ENCODE results near the gene SFR1.
"Not testable (repeated sequence)": the region's sequence is repeated elsewhere in the genome, so short reads cannot be mapped to it uniquely, and the experiment has no call there.

The SFR1 gene

GRCh38 chr10:104123397-104123796 is 1.4 kb downstream of the SFR1 start:
- Mint-ChIP-seq H3K27ac (no peak overlapping the region), H3K4me1 (peaks cover 49% of the 10 kb centered on the region), H3K9me3 (no peaks in the 10 kb centered on the region), H3K27me3 (no peaks in the 10 kb centered on the region), H3K4me3 (peak overlapping the region; percentile 53 to 89)
- ATAC-seq = no peak
- DNase-seq = no peak

GRCh38 chr10:104127411-104127810 is 5.4 kb downstream of the SFR1 start:
- ATAC-seq (peak; percentile 79), DNase-seq (peak; percentile 5 to 27)
- Mint-ChIP-seq H3K9me3 (no peaks in the 10 kb centered on the region), H3K27me3 (no peaks in the 10 kb centered on the region), H3K27ac (no peak overlapping the region), H3K4me1 (peaks cover 34% of the 10 kb centered on the region), H3K4me3 (no peak overlapping the region)

GRCh38 chr10:104128214-104128613 is 6.2 kb downstream of the SFR1 start:
- Mint-ChIP-seq H3K4me1 (peaks cover 26% of the 10 kb centered on the region), H3K9me3 (no peaks in the 10 kb centered on the region), H3K4me3 (no peak overlapping the region), H3K27ac (no peak overlapping the region), H3K27me3 (peaks cover 8% of the 10 kb centered on the region)
- ATAC-seq (no peak), DNase-seq (no peak)

- Mint-ChIP-seq H3K4me1 (peaks cover 16% of the 10 kb centered on the region), H3K4me3 (no peak overlapping the region), H3K27ac (no peak overlapping the region), H3K9me3 (no peaks in the 10 kb centered on the region), H3K27me3 (peaks cover 16% of the 10 kb centered on the region)
- DNase-seq (no peak), ATAC-seq (no peak)
Measured at GRCh38 chr10:104130041-104130440, 8.1 kb downstream of the SFR1 start.

GRCh38 chr10:104138131-104138530 is 16.2 kb downstream of the SFR1 start:
- Mint-ChIP-seq H3K27ac (no peak overlapping the region), H3K27me3 (peaks cover 9% of the 10 kb centered on the region), H3K4me3 (no peak overlapping the region), H3K9me3 (no peaks in the 10 kb centered on the region), H3K4me1 (no peaks in the 10 kb centered on the region)
- DNase-seq (no peak), ATAC-seq (no peak)

DNA sequence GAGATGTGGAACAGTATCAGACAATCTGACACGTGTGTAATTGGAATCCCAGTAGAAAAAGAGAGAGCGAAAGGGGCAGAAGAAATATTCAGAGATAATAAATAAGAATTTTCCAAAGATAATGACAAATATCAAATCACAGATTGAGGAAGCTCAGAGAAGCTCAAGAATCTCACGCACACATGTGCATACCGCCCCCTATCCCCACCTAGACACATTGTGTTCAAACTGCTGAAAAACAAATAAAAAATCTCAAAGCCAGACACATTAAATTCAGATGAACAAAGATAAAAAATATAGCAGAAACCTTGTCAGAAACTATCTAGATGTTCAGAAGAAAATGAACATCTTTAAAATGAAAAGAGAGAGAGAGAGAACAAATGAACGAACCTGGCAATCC is 17.2 kb downstream of the SFR1 start:
- Mint-ChIP-seq H3K27me3 (peaks cover 8% of the 10 kb centered on the region), H3K4me3 (no peak overlapping the region), H3K9me3 (no peaks in the 10 kb centered on the region), H3K27ac (no peak overlapping the region), H3K4me1 (no peaks in the 10 kb centered on the region)
- ATAC-seq (no peak), DNase-seq (no peak)

DNA sequence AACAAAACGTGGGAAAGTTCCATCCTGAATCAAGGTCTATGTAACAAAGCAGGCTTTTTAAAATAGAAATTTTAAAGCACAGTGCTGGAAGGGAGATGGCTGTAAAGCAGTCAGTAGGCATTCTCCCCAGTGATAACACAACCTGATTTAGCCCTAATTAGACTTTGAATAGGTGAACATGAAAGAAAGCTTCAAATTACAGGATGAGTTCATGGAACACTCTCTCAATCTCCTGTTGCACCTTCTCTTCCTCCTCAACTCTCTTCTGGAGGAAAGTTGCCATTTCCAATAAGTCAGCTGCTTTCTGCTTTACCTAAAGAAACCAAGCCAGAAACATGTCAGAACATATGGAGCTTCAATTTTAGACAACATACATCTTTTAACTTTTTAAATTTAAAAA is 20.1 kb downstream of the SFR1 start:
- no peak for ATAC-seq
- peaks cover 15% of the 10 kb centered on the region for H3K27me3 Mint-ChIP-seq
- no peak for DNase-seq
- no peak overlapping the region for H3K27ac Mint-ChIP-seq
- no peaks in the 10 kb centered on the region for H3K4me1 Mint-ChIP-seq
- no peak overlapping the region for H3K4me3 Mint-ChIP-seq
- no peaks in the 10 kb centered on the region for H3K9me3 Mint-ChIP-seq

DNA sequence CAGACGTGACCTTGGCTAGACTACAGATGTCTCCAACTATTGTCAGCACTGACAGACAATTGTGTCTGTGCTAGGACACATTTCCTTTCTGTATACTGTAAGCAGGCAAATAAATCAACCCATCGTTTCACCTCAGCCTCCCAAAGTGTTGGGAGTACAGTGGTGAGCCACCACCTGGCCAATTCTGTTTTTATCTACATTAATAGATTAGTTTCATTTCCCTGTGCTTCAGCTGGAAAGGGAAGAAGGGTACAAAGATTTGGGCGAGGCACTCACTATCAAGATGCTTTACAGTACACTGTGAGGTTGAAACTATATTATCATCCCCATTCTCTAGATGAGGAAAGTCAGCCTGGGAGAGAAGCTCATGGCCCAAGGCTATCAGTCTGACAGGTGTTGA is 21.9 kb downstream of the SFR1 start:
- Mint-ChIP-seq H3K27ac (no peak overlapping the region), H3K27me3 (peaks cover 15% of the 10 kb centered on the region), H3K4me1 (no peaks in the 10 kb centered on the region), H3K4me3 (no peak overlapping the region), H3K9me3 (no peaks in the 10 kb centered on the region)
- DNase-seq (no peak), ATAC-seq (no peak)

DNA sequence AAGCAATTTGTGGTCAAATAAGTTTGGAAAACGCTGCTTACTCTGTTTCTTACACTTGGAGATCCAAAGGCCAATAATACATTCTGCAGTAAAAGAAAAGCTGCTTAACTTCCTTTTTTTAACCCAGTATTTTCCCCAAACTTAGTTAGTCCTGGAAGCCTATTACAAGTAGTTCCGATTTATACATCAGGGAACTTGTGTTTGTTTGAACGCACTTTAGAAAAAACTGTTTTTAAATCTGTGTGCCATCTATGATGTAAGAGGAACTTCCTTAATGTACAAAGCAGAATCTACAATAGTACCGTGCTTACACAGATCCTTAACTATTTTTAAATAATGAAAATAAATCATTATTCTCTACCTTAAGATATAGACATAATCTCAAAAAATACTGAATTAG is 23.0 kb downstream of the SFR1 start:
- ATAC-seq (no peak), DNase-seq (no peak)
- H3K4me3 Mint-ChIP-seq = no peak overlapping the region
- no peaks in the 10 kb centered on the region for H3K4me1 Mint-ChIP-seq
- H3K27ac Mint-ChIP-seq = no peak overlapping the region
- no peaks in the 10 kb centered on the region for H3K9me3 Mint-ChIP-seq
- peaks cover 15% of the 10 kb centered on the region for H3K27me3 Mint-ChIP-seq

DNA sequence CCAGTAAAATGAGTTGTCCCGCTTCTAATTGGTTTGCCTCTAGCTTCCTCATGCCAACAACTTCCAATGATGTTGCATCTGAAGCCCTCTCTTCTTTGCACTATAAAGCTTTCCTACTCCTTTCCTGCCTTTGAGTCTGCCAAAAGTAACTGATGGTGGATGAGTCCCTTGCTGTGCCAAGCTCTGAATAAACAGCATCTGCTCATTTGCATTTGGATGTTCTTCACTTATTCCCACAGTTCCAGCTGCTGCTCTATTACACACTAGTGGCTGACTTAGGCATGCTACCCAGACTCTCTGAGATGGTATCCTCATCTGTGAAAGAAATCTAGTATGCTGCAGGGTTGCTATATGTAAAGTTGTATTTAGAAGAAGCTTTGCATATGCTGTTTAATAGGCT is 24.9 kb downstream of the SFR1 start:
- H3K4me1 Mint-ChIP-seq = no peaks in the 10 kb centered on the region

GRCh38 chr10:104150139-104150538 is 28.2 kb downstream of the SFR1 start:
- Mint-ChIP-seq H3K4me3 (no peak overlapping the region), H3K27ac (no peak overlapping the region), H3K27me3 (peaks cover 9% of the 10 kb centered on the region), H3K9me3 (peaks cover 11 to 13% of the 10 kb centered on the region in 2 donors), H3K4me1 (no peaks in the 10 kb centered on the region)
- DNase-seq = no peak
- ATAC-seq = no peak

More for the DNA sequence above, 24.9 kb downstream of the SFR1 start:
- H3K9me3 Mint-ChIP-seq = peaks cover 4 to 6% of the 10 kb centered on the region in 2 donors
- DNase-seq (no peak), ATAC-seq (no peak)
- no peak overlapping the region for H3K27ac Mint-ChIP-seq
- no peak overlapping the region for H3K4me3 Mint-ChIP-seq
- H3K27me3 Mint-ChIP-seq = peaks cover 15% of the 10 kb centered on the region

GRCh38 chr10:104151737-104152136 is 29.8 kb downstream of the SFR1 start:
- no peak for DNase-seq
- Mint-ChIP-seq H3K9me3 (peaks cover 11 to 13% of the 10 kb centered on the region in 2 donors), H3K27ac (no peak overlapping the region), H3K4me3 (no peak overlapping the region), H3K4me1 (no peaks in the 10 kb centered on the region), H3K27me3 (peaks cover 22% of the 10 kb centered on the region)
- no peak for ATAC-seq

- no peaks in the 10 kb centered on the region for H3K4me1 Mint-ChIP-seq
- ATAC-seq (no peak), DNase-seq (no peak)
- peaks cover 10 to 11% of the 10 kb centered on the region in 2 donors for H3K9me3 Mint-ChIP-seq
- H3K4me3 Mint-ChIP-seq = no peak overlapping the region
- peak overlapping the region in 1 of 2 donors; percentile 41 for H3K27ac Mint-ChIP-seq
- H3K27me3 Mint-ChIP-seq = peaks cover 30% of the 10 kb centered on the region
Measured at GRCh38 chr10:104155591-104155990, 33.6 kb downstream of the SFR1 start.

DNA sequence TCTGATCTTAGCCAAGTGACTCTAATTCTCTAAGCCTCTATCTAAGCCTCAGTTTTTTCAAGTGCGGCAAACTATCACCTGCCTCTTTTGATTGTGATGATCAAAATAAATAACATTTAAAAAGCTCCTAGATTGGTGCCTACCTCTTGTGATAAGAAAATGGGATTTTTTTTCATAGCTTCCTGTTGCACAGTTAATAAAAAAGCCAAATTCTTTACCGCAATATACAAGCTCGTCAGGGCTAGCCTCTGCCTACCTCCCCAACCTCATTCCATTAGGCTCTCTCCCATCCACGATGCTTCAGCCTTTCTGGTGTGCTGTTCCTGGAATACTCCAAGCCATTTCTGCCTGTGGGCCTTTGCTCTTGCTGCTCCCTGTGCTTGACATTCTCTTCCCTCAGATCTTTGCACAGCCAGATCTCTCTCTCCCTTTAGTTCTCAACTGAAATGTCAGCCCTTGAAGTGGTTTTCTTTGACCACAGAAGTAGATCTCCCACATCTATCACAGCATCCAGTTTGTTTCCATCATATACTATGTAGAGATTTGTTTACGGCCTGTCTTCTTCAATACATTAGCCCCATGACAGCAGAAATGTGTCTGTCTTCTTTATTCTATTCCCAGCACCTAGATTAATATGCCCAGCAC is 48.8 kb downstream of the SFR1 start:
- peaks cover 7% of the 10 kb centered on the region for H3K27me3 Mint-ChIP-seq
- no peak overlapping the region for H3K27ac Mint-ChIP-seq
- peaks cover 14% of the 10 kb centered on the region in 2 donors for H3K9me3 Mint-ChIP-seq
- ATAC-seq = peak; percentile 46
- H3K4me1 Mint-ChIP-seq = peaks cover 18% of the 10 kb centered on the region
- DNase-seq = peak in 1 of 2 donors; percentile 9
- no peak overlapping the region for H3K4me3 Mint-ChIP-seq

- DNase-seq, H3K27me3 Mint-ChIP-seq, H3K27ac Mint-ChIP-seq, ATAC-seq, H3K4me3 Mint-ChIP-seq: not testable (repeated sequence)
- peaks cover 18% of the 10 kb centered on the region for H3K4me1 Mint-ChIP-seq
- H3K9me3 Mint-ChIP-seq = peaks cover 14% of the 10 kb centered on the region in 2 donors
Measured at GRCh38 chr10:104174136-104174535, 52.2 kb downstream of the SFR1 start.
